Activated T-helper 1 cell treated with Interleukin-2 at 50 U/mL for 16 hours (primary cell): Measurements from ENCODE around the gene PPP2R5A.
A peak's percentile ranks its signal among the peaks of the same experiment; 100 is the strongest.
"Not testable (repeated sequence)": the region's sequence is repeated elsewhere in the genome, so short reads cannot be mapped to it uniquely, and the experiment has no call there.

Source experiments
- DNase-seq: peaks from one replicate; pipeline ENCODE4 v3.0.0-alpha.2; 2020; ENCODE audit warnings: low read depth

PPP2R5A gene

DNA sequence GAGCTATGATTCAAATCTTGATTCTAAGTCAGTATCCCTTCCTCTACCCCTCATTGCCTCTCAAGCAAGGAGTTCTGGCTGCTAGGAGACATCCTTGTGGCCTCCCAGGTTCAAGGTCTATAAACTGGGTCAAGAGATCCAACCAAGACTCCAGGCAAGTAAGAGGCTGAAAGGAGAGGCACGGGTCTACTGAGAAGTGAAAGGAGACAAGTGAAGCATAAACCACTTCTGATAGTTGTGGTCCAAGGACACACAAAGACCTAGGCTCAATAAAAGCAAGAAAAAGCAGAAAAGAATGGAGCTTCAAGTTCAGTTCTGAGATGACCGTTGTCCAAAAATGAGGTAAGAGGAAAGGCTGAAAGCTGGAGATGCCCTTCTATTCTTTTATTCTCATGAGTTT is 17.8 kb upstream of the PPP2R5A start:
- no peak for DNase-seq

DNA sequence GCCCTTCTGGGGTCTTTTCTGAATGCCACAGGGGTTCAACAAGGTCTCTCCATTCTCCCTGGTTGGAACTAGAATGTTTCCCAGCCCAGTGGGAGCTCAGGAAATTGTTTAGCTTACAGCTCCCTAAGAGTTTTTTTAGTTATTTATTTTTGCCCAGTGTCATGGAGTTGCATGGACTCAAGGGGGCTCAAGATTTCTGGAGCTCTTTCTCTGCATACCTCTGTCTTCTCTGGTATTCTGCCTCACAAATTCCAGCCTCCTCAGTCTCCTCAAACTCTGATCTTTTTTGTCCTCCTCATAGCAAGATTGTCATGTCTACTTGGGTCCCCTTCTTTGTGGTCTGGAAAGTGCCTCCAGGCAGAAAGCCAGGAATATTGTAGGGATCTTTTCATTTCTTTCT is 15.9 kb upstream of the PPP2R5A start:
- DNase-seq = no peak

DNA sequence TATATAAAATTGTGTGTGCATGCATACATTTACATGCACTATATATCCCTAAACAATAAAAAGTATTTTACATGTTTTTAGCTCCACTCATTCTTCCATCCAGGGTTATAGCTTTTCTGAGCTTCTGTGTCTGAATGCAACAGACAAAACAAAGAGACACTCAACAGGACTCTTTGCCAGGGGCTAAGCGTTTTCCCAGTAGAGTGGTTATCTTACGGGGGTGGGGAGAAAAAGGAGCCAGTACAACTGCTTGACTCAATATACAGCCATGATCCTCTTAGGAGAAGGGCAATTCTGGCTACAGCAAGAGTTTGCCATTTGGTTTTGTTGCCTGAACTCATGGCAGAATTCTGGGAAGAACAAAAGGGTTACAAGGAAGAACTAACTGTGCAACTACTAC is 14.6 kb upstream of the PPP2R5A start:
- DNase-seq = no peak

DNA sequence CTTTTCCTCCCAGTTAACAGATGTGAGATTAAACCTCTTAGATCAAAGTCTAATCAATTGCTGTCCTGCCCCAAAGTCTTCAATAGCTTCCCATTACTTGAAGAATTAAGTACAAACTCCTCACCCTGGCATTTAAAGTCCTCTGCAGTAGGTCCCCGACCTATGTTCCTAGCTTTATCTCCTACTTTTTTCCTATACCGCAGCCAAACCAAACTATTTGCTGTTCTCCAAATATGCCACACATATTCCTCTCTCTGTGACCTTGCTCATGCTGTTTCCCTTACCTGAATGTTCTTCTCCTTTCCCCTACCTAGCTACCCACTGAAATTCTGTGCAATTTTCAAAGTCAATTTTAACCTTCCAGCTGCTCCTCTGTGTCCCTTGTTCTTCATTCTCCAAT is 14.0 kb upstream of the PPP2R5A start:
- no peak for DNase-seq

DNA sequence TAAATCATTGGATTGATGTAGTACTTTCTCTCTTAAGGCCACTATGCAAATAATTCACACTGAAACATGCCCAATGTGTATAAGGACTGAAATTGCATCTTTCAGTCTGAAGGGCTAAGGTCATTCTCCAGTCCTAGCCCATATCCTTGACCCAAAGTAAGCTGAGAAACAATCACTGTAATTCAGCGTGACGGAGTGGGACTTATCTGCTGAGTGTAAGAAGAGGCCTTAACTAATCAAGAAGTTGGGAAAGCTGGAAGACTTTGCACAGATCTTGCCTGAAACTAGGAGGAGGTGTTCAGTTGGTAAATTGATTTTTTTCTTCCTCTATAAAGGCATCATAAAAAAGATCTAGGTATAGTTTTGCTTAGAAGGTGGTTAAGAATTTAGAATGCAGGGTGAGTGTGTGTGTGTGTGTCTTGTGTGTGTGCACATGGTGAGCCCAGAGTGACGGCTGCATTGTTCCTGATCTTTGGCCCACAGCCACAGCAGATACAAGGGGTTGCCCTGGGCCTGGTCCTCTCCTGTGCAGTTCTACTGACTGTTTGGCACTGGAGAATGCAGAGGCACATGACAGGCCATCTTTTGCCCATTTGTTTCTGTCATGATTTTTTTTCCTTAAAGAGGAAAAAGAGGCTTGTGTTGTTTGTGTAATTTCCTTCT is 13.3 kb upstream of the PPP2R5A start:
- no peak for DNase-seq

DNA sequence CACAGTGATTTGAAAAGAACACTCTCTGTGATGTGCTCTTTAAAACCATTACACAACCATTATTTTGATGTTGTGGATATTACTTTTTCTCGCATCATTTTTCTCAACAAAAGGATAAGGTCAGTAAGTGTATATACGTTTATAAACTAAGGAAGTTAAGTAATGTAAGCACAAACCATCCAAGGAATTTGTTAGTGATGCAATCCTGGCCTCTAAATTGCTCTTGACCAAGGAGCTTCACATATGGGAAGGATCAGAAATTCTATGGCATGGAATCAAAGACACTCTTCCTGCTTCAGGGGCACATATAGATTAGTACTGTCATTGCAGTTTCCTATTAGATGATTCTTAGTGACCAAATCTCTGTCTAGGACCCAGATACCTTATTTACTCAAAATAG is 3.6 kb upstream of the PPP2R5A start:
- no peak for DNase-seq

DNA sequence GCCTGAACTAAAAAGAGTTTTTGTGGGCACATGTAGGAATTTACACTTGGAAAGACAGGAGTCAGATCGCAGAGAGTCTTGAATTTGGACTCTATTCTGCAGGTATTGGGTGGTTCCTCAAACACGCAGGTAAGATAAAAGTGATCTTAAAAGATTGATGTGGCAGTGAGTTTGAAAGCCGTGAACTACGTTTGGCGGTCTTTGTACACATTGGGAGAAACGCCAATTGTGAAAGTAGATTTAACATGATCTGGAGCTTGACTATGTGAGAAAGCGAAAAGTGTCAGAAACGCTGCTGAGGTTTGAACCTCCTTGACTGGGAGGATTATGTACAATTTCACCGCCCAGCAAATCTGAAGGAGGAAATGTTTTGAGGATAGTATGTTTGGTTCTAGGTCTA is 1.5 kb upstream of the PPP2R5A start:
- DNase-seq = no peak

DNA sequence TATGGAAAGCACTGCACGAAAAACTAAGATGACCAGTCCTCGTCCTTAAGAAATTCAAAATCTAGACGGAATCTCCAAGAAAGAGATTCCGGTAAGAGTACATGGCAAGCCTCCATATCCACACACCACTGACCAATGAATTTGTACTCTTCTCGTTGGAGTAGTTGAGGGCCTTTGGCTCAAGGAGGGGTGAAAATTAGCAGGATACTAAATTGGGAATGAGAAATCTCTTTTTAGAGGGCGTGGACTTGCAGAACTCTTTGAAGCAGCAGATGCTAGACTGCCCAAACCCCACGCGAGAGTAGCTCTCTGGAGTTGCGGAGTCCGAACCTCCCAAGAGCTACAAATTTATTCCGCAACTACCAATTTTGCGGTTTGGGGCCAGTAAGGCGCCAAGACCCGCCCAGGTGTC is 872 bp upstream of the PPP2R5A start:
- no peak for DNase-seq

DNA sequence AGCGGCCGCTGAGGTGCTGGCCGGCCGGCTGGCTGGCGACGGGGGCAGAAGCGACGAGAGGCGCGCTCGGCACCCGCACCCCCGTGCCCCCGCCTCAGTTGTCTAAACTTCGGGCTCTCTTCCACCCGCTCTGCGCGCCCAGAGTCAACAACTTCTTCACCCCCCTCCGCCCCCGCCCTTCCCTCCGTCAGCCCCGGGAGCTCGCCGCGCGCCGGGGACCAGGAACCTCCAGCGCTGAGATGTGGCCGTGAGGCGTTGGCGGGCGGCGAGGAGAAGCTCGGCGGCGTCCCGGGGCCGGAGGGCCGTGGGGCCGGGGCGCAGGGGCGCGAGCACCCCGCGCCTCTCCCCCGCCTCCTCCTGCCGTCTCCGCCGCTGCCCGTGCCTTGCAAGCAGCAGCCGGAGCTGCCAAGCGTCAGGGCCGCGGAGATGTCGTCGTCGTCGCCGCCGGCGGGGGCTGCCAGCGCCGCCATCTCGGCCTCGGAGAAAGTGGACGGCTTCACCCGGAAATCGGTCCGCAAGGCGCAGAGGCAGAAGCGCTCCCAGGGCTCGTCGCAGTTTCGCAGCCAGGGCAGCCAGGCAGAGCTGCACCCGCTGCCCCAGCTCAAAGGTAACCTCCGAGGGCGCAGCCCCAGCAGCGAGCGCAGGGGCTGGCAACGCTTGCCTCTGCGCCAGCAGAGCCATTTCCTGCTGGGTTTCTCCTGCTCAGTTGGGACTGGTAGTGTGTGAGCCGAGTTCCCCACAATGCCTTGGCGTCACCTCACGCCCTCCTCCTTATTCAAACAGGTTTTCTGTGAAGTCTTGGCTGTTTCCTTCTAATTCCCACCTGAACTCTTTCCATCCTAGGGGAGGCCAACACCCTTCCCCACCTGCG is 710 bp downstream of the PPP2R5A start:
- peak; percentile 58 for DNase-seq

DNA sequence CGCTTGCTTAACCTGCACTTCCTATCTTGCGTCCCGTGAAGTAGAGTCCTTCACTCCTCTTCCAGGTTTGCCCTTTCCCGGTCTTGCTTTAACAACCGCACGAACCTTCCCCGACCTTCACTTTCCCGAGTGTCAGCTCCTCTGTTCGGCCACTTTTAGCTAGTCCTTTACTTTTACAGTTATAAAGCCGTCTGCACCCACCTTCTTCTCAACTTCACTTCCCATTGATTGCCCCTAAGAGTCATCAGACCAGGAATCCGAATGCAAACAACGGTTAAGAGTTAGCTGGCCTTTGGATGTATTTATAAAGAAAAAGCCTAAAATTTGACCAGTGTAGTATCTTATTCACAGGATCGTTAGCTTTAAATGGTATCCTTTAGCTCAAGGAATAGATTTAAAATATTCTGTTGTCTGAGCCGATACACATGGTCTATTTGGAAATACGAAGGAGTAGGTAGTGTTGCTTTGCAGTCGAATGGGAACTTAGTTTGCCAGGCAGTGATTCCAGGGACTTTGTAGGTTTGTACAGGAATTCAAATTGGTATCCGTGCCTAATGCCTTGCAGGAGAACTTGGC is 1.4 kb downstream of the PPP2R5A start:
- DNase-seq = no peak

DNA sequence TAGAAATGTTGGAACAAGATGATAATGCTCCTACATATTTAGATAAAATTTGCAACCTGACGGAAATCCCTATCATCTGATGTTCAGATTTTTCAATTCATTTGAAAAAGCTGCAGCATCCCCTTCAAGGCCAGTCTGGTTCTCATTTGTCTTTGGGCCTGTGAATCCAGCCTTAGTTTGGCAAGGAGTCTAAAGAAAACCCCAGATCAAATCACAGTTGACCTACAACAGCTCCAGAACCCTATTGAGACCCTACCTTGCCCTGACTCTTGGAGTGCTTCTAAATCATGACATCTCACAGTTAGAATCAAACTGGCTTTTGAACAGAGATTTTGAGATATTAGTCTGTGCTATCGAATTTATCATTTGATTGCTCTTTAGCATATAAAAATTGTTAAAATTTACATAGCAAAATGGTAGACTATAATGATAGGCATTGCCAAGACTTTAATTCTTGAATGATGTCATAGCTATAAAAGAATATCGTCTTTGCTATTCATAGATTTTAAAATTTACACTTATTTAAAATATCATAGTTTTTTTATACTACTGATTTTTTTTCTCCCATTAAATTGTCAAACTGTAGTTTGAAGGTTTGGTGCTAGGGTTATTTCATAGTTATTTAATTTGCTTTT is 2.2 kb downstream of the PPP2R5A start:
- DNase-seq = no peak

DNA sequence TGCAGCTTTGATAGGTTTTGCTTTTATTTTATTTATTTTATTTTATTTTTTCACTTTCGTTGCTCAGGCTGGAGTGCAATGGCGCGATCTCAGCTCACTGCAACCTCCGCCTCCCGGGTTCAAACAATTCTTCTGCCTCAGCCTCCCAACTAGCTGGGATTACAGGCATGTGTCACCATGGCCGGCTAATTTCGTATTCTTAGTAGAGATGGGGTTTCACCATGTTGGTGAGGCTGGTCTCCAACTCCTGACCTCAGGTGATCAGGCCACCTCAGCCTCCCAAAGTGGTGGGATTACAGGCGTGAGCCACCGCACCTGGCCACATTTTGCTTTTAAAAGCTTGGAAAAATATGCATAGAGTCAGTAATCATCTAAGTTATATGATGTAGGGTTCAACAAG is 2.8 kb downstream of the PPP2R5A start:
- DNase-seq = not testable (repeated sequence)

DNA sequence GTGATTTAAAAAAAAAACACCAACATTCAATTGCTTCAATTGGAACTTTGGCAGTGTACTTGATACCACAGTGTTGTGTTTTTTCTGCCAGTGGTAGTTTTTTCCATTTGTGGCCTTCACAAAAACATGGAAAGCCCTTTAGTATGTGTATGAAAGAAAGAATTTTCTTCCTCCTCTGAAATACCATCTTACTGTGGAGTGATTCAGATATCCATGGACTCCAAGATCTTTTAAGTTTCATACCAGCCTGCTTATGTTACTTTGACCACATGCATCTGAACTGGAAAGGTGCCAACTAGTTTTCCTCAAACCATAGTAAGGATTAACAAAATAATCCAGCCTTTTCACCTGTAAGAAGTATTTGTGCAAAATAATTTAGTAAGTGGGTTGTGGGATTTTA is 3.4 kb downstream of the PPP2R5A start:
- DNase-seq = no peak

DNA sequence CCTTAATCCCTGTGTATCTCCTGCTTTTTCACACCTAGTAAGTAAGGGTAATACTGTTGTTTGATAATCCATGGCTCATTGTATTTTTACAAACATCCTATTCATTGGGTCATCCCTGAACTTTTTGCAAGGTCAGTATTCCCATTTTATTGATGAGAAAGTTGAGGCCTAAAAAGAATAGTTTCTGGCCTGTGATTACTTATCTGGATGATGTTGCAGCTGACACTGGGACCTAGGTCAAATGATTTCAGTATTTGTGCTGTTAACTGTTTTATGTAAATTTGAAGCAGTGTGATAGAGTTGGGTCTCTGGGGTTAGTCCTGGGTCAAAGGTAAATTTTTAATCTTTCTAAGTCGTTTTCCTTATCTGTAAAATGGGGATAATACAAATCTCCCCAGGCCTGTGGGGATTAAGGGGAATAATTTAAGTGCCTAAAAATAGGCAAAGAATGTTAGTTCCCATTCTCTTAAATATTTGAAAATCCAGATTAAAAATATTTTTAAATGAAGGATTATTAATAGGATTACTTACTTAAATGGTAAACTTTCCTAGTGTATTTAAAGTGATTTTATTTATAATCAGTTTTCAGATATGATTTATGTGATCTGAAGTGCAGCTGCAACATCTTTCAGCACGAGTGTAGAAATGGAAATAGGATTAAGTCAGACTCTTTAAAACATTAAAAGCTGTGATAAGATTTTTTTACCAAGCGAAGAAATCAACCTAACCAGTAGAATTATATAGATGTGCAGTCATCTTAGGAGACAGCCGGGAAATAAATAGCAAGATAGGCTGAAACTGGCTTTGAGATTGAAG is 4.3 kb downstream of the PPP2R5A start:
- no peak for DNase-seq

DNA sequence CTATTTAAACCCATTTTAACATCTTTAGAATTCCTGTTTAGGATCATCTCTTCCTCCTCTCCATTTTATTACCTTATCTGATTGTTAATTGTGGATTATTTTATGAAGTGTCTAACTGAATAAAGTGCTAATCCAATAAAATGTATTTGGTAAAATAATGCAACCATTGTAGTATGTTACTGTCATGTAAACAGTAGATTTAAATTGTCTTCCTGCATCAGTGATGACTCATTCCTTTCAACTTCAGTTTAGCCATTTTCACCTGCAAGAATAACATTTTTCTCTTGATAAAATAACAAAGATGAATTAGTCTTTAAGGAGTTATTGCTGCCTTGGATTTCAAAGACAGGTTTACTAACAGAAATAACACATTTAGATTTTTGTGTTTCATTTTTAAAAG is 5.4 kb downstream of the PPP2R5A start:
- DNase-seq = no peak

DNA sequence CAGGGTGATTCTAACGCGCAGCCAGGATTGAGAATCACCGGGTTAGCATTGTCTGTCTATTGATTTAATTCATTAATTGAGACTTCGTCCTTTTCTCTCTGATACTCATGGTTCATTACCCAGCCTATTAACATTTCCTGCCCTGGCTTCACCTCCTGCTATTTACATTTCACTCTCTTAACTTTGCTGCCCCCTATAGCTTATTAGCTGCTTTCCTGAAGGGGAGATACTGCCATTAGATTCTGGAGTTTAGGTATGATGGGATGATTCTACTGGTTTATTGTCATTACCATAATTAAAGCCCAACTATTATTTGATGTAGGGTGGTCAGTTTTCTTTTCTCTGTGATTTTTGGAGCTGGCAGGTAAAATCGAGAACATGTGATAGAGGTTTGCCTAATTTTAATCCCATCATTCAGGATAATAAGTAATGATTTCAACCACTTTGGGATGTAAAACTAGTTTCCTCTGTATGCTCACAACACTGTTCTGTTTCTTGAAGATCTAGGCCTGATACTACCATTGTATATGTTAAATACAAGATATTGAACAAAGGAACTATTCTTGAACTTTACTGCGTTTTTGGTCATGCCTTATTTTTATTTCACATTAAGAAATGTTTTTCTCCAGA is 6.4 kb downstream of the PPP2R5A start:
- DNase-seq = no peak

DNA sequence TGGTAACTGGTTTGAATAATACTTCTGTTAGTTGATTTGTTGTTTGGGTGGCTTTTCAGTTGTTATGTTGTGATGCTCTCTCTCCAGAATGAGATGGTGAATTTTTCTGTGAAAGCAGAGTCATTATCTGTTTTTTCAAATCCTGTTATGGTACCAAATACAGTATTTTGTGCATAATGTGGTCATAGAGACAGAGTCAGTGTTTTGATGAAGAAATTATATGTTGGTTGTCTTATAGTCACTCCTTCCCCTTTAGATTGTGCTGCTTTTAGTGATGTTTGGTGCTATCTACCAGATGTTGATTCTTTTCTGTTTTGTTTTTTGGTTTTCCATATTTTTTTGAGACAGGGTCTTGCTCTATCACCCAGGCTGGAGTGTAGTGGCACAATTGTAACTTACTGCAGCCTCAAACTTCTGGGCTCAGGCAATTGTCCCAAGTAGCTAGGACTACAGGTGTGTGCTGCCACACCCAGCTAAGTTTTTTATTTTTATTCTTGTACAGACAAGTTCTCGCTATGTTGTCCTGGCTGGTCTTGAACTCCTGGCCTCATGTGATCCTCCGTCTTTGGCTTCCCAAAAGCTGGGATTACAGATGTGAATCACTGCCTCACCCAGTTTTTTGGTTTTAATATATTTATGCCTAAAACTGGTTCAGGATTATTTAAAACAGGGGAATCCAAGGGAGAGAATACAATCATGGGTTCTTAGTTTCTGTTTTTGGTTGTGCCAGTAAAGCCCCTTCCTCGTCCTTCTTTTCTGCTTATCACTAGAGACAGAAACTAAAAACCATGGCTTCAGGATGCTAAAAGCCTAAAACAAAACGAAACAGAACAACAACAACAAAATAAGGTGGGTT is 7.3 kb downstream of the PPP2R5A start:
- no peak for DNase-seq

DNA sequence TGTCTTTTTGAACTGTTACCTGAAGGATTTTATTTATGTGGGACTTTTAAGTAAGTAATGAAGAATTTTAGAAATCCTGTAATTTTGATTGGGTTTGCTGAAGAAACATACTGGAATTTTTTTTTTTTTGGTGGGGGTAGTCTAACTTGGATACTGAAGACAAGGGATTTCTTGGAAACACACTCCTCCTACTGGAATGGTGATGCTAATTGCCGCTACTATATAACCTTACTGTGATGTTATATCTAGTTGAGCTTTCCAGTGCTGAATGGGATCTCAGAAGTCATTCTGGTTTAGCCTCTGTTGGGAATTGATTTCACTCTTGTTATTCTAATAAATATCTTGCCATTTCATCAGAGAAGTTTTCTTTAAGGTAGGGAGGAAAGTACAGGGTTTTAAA is 8.4 kb downstream of the PPP2R5A start:
- DNase-seq = no peak

DNA sequence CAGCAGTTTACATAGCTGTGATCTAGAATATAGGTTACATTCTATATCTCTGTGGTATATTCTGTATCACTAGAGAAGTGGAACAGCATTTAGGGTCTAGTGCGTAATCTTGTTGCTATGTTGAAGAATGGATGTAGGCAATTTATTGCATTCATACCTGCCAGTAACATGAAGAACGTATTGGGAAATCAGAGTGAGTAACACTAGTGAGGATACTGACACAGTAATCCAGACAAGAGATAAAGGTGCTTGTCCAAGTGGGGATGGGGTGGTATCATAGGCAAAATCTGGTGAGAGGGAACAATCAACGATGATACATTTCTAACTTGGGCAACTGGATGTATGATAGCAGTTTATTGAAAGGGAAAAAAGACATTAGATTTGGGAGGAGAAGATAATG is 9.8 kb downstream of the PPP2R5A start:
- DNase-seq = no peak

DNA sequence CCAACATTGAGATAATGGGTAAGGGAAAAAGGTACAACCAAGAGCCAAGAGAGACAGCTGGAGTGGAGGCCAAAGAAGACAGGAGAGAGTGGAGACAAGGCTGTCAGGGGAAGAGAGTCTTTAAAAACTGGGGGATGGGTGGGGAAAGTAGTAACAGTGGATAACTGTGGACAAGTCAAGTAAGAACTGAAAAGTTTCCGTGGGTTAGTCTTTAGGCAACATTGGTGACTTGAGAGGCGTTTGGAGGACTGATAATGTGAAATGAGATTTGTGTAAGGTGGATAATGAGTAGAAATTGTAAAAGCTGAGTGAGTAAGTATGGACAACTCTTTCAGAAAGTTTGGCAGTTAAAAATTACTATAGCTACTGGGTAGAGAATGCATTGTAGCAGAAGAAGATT is 10.4 kb downstream of the PPP2R5A start:
- no peak for DNase-seq

DNA sequence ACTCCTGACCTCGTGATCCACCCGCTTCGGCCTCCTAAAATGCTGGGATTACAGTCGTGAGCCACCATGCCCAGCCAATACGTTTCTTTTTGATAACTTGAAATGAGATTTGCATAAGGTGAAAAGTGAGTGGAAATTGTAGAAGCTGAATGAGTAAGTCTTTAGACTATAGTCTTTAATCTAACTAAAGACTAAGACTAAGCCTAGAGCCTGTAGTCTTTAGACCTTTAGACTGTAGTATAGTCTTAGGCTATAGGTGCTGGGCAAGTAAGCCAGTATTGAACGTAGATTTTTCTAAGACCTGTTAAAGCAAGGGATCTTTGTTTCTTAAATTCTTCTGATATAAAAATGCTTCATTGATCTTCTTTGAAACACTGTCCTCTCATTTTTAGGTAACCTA is 12.1 kb downstream of the PPP2R5A start:
- DNase-seq = no peak
